NK-92 treated with Interleukin-12 subunit alpha and Interleukin-12 subunit beta, amount 100 ng/mL, for 24 hours (cell line): ENCODE measurements around the gene SDCBP2.
"Not testable (repeated sequence)": the region's sequence is repeated elsewhere in the genome, so short reads cannot be mapped to it uniquely, and the experiment has no call there.

Source experiments
- DNase-seq: peaks from one replicate; lab custom pipeline; 2025; lab: John Stamatoyannopoulos, UW

Gene SDCBP2

GRCh38 chr20:1357921-1358671 is 29.2 kb upstream of the SDCBP2 start:
- peak; percentile 45 for DNase-seq

- no peak for DNase-seq
Measured at GRCh38 chr20:1353956-1354355, 25.0 kb upstream of the SDCBP2 start.

- no peak for DNase-seq
Measured at GRCh38 chr20:1346315-1346969, 17.5 kb upstream of the SDCBP2 start.

GRCh38 chr20:1345756-1346093 is 16.8 kb upstream of the SDCBP2 start:
- DNase-seq: no peak

GRCh38 chr20:1345030-1345755 is 16.3 kb upstream of the SDCBP2 start:
- DNase-seq: no peak

GRCh38 chr20:1343446-1344124 is 14.6 kb upstream of the SDCBP2 start:
- not testable (repeated sequence) for DNase-seq

GRCh38 chr20:1341561-1342265 is 12.8 kb upstream of the SDCBP2 start:
- no peak for DNase-seq

GRCh38 chr20:1338801-1339200 is 9.9 kb upstream of the SDCBP2 start:
- DNase-seq: no peak

GRCh38 chr20:1338096-1338495 is 9.2 kb upstream of the SDCBP2 start:
- no peak for DNase-seq

- no peak for DNase-seq
Measured at GRCh38 chr20:1337441-1337840, 8.5 kb upstream of the SDCBP2 start.

- no peak for DNase-seq
Measured at GRCh38 chr20:1336699-1337367, 7.9 kb upstream of the SDCBP2 start.

- no peak for DNase-seq
Measured at GRCh38 chr20:1335961-1336698, 7.2 kb upstream of the SDCBP2 start.

- DNase-seq: no peak
Measured at GRCh38 chr20:1334761-1335160, 5.8 kb upstream of the SDCBP2 start.

GRCh38 chr20:1334370-1334731 is 5.4 kb upstream of the SDCBP2 start:
- no peak for DNase-seq

- DNase-seq: no peak
Measured at GRCh38 chr20:1333462-1334369, 4.8 kb upstream of the SDCBP2 start.

GRCh38 chr20:1332749-1333300 is 3.9 kb upstream of the SDCBP2 start:
- no peak for DNase-seq

GRCh38 chr20:1331801-1332453 is 3.0 kb upstream of the SDCBP2 start:
- no peak for DNase-seq

GRCh38 chr20:1331101-1331500 is 2.2 kb upstream of the SDCBP2 start:
- DNase-seq: no peak
